Airway epithelial cell (primary cell): ENCODE results near the gene ZNF282. TPM values are rescaled to one million over a fixed set of nuclear protein-coding genes. Genes with fewer than 3 reads are reported as not detected.

ENCODE experiments used
- total RNA-seq: library from RNA; depleted of rRNA; stranded (reverse); fragments of >200 nt; gene quantifications from 2 replicates; pipeline ENCODE4 v1.2.3, GENCODE V29; 2015

The ZNF282 gene
- total RNA-seq, result 24.2 and 26.9 TPM in 2 replicates

GRCh38 chr7:149195180-149196150 is at the start of gene ZNF282:
Gene ZNF282, plus strand, starts transcription at chr7:149195546. Its CDS starts 44 bp downstream, at chr7:149195590.

GRCh38 chr7:149147072-149147751 is 48.1 kb upstream of the ZNF282 start, which contains the start of gene ZNF398:
Gene ZNF398, plus strand, starts transcription at chr7:149147453. Its CDS starts 290 bp downstream, at chr7:149147743.

GRCh38 chr7:149239345-149240143 is 44.2 kb downstream of the ZNF282 start, which contains the start of gene ZNF212:
Gene ZNF212, plus strand, starts transcription at chr7:149239651. Its CDS starts 128 bp downstream, at chr7:149239779.

GRCh38 chr7:149261829-149262617 is 66.7 kb downstream of the ZNF282 start, which contains the start of gene ZNF783:
Gene ZNF783, plus strand, starts transcription at chr7:149262196. Its CDS starts 138 bp downstream, at chr7:149262334.

Other genes starting within 250 kb of the ZNF282 start
- 218 and 269 TPM in 2 replicates for gene PDIA4, start 167.0 kb upstream of the ZNF282 start, total RNA-seq
- 6.0 and 8.6 TPM in 2 replicates for gene ZNF786, start 104.8 kb upstream of the ZNF282 start, total RNA-seq
- gene ZNF425, start 69.2 kb upstream of the ZNF282 start, total RNA-seq, result 2.1 and 2.8 TPM in 2 replicates
- 12.6 and 14.5 TPM in 2 replicates for gene ZNF398, start 48.1 kb upstream of the ZNF282 start, total RNA-seq
- 4.1 and 4.7 TPM in 2 replicates for gene ZNF212, start 44.1 kb downstream of the ZNF282 start, total RNA-seq
- 4.1 and 6.3 TPM in 2 replicates for gene ZNF783, start 66.7 kb downstream of the ZNF282 start, total RNA-seq